Raji (cell line): ENCODE results near the gene AUP1.

Source experiments
- POLR2A ChIP-seq: IDR thresholded peaks from 2 replicates; pipeline ENCODE4 v1.6.1; 2011; ENCODE audit warnings: low read depth, low read length, control low read depth; ENCODE audit not compliant: insufficient read depth

Gene AUP1

DNA sequence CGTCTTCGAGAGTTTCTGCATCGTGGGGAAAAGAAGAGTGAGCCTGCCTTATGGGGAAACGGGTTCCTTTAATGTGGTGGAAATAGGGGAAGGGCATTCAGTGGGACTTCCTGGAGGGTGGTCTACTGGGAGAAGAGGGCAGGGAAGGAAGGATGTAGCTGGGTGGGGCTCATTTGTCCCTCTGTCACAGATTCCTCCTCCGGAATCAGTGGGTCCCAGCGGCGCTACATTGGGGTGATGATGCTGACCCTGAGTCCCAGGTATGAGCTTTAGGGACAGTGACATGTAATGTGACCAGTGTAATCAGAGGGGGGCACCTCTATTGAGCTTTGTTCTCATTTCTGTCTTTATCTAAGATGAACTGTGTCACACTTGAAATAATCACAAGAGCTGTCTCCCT, 2.2 kb upstream of the AUP1 start:
- no peak for TF ChIP-seq POLR2A

DNA sequence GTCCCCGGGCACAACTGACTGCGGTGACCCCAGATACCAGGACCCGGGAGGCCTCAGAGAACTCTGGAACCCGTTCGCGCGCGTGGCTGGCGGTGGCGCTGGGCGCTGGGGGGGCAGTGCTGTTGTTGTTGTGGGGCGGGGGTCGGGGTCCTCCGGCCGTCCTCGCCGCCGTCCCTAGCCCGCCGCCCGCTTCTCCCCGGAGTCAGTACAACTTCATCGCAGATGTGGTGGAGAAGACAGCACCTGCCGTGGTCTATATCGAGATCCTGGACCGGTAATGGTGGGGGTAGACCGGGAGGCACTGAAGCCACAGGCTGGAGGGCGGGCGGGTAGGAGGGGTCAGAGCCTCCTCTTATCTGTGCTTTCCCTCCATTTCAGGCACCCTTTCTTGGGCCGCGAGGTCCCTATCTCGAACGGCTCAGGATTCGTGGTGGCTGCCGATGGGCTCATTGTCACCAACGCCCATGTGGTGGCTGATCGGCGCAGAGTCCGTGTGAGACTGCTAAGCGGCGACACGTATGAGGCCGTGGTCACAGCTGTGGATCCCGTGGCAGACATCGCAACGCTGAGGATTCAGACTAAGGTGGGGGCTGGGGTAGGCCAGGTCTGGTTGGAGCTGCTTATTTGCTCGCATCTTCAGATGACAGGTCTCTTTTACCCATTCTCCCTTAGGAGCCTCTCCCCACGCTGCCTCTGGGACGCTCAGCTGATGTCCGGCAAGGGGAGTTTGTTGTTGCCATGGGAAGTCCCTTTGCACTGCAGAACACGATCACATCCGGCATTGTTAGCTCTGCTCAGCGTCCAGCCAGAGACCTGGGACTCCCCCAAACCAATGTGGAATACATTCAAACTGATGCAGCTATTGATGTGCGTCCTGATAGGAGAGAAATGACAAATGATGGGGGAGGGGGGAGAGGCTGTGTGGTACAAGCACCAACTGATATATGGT, 1.0 kb upstream of the AUP1 start:
- TF ChIP-seq POLR2A: peak; percentile 51; the same call in 1 of the 2 replicates

DNA sequence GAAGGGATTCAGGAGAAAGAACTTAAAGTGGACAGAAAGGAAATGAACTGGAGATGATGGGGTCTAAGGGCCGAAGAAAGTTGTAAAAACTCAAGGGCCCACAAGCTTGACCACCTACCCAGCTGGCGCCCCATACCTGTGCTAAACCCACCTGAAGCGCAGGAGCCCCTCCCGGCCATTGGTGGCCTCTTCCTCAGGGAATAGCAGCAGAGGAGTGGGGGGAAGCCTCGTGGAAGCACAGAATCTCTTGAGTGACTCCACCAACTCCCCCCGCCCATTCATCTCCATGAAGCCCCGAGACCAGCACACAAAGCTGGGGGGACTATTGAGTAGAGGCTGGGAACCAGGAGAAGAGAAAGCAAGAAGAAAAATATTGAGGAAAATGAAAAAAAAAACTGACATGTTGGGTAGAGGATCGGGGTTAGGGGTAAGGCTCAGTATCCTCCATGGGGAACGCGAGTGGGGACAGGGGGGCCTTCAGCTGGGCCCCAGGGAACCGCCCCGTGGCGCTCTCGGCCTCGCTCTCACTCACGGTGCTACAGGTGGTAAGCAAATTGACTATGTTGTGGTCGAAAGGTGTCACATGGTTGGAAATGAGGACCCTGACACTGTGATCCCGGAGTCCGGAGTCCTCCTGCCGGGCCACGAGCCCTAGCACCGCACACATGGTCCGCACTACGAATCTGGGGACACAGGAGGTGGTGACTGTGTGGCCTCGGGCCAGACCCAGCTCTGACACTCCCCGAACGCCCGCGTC, 728 bp downstream of the AUP1 start:
- no peak for TF ChIP-seq POLR2A

DNA sequence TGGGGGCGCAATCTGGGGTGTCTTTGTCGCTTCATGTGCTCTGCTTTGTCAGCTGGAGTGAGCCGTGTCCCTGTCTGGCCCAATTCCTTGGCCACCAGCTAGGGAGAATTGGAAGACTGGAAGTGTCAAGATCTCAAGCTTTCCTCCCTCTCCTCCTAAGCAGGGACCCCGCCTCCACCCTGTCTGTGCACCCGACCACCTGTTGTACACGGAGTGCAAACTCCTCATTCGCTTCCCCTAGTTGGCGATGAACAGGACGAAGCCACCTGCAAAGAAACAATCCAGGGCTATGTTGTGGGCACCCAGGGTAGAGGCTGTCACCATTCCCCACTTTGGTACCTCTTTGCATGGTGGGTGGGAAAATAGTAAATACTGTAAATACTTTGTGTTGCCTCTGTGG, 1.8 kb downstream of the AUP1 start:
- TF ChIP-seq POLR2A: no peak

DNA sequence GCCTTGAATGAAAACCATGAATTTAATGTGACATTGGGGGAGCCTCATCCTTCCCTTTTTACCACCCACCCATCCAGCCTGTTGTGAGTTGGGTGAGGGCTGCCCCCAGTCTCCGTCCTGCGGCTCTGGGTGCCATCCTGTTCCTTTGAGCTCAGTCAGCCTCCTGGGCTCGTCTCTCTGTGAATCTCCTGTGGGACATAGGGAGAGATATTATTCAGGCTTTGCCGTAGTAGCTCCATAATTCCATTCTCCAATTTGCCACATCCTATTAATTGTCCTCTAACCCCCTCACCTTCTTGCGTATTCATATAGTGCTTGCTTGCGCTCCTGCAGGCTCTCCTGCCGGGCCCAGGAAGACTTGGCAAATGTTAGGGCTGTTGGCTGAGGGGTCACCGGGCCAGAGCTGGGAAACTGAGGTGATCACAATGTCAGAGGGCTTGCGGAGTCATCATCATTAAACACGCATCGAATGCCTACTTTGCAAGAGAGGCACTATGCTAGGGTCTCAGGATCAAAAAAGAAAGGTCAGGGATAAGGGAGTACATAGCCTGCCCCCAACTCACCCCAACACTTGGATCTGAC, 2.8 kb downstream of the AUP1 start:
- no peak for TF ChIP-seq POLR2A

DNA sequence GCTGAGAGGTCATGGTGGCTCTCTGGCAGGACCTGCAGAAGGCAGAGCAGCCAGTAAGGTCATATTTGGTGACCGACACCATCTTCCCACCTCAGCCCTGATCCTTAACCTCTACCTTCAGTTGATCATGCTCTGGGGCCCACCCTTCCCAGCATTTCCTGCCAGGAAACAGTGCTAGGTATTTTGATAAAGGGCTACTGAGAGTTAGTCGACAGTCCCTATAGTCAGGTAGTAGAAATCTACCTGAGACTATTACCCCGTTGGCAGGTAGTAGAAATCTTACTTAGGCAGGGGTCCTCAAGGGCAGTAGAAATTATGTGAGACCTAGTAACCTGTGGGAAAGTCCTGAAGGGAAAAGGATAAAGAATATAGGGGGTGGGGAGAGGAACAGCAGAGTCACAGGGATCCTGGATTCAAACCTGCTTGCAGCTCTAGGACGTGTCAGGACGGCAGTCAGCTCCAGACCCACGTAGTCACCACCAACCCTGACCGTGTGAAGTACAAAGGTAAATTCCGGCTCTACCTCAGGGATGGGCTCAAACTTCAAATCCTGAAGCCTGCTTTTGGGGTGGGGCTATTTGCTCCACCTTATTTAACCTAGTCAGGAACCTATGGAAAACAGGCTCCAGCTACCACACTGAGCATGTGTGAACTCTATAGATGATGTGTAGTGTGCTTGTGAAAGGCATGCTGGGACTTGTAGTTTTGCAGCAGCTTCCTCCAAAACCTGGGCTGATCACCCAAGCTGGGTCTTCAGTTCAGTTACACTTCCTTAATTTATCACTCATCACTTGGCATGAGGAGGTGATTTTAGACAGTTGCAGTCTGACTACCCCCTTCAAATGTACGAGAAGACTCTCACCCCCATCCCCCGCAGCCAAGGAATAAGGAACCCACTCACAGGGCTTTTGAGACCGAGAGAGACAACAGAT, 3.5 kb downstream of the AUP1 start, which contains the start of gene DQX1:
DQX1 (minus strand) TSS at position 515 of the 932 bp plus-strand sequence; CDS start at position 13, 502 bp downstream.
- TF ChIP-seq POLR2A: peak; percentile 49

DNA sequence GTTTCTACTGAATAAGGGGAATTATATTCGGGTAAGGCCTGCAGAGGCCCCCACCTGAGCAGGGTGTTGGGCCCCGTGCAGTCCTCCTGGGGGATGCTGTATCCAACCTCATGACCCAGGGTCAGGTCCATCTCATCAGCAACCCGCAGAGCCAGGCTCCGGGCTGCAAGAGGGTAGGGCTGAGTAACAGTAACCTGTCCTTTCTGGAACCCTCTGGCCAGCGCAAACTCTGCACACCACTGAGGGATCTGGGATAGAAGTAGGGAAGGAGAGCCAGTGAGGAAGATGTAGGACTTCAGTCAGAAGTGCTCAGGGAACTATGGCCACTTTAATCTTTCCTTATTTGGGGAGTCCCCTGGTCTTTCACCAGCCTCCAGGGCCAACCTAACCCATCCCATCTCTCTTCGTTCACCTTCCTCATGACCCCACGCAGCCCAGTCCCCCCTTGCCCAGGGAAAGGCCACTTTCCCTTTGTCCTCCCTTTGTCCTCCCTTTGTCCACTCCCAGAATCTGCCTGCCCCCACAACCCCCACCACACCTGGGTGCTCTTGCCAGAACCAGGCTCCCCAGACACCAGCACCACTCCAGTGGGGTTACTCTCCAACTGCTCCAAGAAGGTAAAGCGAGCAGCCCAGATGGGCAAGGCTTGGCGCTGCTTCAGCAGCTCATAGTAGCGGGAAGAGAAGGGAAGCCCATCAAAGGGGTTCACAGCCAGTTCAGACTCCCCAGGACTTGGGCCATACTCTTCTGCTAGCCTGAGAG, 4.4 kb downstream of the AUP1 start:
- TF ChIP-seq POLR2A: no peak

DNA sequence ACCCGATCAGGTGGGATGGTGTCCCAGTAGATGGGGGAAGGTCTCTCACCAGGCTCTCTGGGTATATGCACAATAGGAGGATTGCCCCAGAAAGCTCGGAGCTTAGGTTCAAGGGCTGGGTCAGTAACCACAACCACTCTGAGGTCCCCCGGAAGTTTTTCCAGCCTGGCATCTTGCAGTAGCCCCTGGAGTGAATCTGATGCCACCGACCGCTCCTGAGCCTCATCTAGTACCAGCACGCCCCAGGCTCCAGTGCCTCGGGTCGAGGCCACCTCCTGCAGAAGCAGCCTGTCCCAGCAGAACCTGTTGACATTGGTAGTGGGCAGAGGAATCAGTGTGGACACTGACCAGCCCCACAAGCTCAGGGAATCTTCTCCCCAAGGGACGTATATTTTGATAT, 5.5 kb downstream of the AUP1 start:
- TF ChIP-seq POLR2A: no peak

DNA sequence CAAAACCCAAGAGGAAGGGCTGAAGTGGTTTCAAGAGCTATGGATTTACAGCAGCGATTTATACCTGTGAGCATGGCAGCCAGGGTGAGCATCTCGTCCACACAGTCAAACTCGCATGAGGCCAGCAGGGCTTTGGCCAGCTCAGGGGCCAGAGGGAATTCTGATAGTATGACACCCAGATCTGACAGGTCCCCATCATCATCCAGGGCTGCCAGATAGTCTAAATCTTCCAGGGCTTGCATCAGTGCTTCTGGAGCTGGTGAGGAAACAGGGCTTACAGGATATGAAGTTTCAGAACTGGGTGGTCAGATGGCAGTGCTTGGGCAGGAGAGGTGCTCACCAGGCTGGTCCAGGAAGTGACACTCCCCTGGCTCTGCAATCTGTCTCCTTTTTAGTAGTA, 7.0 kb downstream of the AUP1 start:
- TF ChIP-seq POLR2A: no peak

DNA sequence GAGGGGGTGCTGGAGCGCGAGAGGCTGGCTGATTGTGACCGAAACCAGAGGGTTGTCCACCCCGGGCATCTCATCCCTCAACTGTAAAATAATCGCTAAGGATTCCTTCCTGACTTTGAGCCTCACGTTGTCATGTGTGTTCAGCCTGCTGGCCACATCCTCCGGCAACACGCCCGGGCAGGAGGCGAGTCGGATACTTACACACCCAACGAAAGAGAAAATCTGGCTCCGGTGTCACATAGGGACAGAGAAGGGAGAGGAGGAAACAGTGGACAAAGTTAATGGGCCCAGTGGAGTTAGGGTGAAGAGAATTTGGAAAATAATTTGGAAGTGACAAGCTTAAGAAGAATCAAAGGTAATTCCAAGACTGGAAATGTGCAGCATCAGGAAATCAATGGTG, 12.9 kb downstream of the AUP1 start:
- TF ChIP-seq POLR2A: no peak

DNA sequence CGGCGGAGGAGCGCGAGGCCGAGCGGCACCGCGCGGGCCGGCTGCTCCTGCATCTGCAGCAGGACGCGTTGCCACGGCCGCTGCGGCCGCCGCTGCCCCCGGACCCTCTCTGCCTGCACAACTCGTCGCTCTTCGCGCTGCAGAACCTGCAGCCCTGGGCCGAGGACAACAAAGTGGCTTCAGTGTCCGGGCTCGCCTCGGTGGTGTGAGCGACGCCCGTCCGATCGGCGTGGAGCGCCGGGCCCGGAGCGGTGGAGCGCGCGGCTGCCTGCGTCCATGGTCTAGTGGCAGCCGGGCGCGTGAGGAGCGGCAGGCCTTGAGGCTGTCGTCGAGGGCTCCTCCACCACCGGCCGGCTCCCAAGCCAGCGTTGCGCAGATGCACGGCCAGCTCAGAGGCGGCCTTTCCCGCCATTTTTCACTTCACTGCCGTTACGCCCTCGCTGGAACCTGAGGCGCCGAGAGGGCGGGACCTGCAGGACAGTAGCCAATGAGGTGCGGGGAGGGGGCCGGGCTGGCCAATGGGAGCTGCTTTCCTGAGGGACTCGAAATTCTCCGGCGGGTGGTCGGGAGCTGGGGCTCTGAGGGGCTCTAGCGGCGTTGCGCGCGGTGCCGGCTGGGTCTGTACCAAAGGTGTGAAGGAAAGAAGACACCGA, 13.4 kb downstream of the AUP1 start:
- TF ChIP-seq POLR2A: no peak

DNA sequence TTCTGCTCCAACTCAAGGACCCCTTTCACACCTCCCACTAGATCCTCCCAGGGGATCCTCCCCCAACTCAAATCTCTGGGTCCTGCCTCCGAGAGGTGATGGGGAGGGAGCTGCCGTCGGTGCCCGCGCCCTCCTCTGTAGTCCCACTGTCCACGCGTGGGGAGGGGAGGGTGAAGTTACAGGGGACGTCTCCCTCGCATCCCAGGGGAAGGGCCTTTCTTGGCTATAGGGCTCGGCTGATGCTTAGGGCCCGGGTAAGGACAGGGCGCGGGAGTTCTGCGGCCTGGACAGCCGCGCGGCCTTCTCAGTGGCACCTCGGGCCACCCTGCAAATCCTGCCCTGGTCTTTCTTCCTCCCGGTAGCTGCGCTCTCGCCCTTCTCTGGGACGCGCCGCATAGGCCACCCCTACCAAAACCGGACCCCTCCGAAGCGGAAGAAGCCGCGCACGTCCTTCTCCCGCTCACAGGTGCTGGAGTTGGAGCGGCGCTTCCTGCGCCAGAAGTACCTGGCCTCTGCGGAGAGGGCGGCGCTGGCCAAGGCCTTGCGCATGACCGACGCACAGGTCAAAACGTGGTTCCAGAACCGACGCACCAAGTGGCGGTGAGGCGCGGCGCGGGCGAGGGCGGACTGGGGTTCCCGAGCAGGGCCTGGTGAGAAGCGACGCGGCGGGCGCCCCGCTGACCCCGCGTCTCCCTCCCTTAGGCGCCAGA, 14.1 kb downstream of the AUP1 start:
- no peak for TF ChIP-seq POLR2A
